Measurements from ENCODE around the gene ZDHHC7.

The ZDHHC7 gene

DNA sequence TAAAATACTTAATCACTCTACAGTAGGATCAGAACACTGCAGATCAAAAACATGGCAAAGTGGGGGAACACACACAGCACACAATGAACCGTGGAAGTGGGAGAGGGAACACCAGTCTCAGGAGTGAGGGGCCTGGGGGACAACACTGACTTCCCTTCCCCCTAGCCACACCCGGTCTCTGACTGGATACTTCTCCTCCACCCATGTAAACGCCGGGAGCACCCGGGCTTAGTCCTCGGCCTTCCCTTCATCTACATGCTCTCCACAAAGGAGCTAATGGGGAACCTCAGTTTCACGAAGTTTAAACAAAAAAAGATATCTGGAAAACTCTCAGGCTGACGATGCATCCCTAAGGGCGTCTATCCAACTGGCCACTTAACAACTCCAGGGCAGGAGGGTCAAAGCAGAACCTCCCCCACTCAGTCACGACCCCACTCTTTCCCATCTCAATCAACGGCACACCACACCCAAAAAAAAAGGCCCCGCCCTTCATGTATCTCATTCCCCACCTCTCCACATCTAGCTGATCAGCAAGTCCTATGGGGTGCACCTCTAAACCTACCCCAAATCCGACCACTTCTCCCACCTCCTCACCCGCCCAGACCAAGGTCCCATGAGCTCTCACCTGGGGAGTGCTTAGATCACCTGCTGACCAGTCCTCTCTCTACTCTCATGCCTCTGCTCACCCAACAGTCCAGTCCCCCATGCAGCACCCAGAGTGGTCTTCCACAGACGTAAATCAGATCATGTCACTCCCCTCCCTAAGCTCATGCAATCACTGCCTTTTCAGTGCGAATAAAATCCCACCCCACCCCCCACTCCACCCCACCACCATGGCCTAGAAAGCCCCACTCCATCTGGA, 7.4 kb downstream of the ZDHHC7 start:
- DNase-seq = no peak
- in situ Hi-C loops (cut with HindIII; ENCODE audit: low pct_ligation_motif_present, low pct_unique_long_range_greater_than_20kb, low sequenced_read_pairs) = no loop called here

DNA sequence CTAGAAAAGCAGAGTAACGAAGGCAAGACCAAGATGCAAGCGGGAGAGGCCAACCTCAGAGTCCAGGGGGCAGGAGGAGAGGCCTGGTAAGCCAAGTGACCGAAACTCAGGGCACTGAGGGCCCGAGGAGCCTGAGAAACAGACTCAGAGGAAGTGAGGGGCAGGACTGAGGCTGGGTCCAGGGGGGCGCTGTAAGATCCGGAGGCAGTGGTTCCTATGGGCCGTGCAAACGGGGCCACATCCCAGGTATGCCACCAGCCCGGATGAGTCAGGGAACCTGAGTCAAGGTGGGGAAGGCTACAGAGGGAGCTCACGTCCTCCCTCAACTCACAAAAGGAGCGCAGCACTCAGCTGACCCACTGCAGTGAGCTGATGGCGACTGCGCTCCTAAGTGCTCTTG, 8.3 kb downstream of the ZDHHC7 start:
- DNase-seq = peak; percentile 27
- in situ Hi-C loops (cut with HindIII; ENCODE audit: low pct_ligation_motif_present, low pct_unique_long_range_greater_than_20kb, low sequenced_read_pairs) = no loop called here

DNA sequence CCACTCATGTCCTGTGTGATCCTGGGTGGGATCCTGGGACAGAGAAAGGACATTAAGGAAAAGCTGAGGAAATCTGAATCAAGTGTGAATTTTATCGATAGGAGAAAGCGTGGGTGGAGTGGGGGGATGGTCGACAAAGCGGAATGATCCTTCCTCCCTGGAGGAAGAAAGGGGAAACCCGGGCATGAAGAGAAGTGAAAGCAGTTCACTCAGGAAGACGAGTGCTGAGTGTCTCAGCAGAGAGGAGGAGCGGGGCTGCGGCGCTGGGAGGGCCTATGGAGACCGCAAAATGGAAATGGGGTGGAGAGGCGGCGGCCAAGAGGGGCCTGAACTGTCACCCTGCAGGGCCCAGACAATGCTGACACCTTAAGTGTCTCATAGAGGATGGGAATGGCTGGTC, 8.7 kb downstream of the ZDHHC7 start:
- peak; percentile 67 for DNase-seq
- in situ Hi-C loops (cut with HindIII; ENCODE audit: low pct_ligation_motif_present, low pct_unique_long_range_greater_than_20kb, low sequenced_read_pairs) = no loop called here

DNA sequence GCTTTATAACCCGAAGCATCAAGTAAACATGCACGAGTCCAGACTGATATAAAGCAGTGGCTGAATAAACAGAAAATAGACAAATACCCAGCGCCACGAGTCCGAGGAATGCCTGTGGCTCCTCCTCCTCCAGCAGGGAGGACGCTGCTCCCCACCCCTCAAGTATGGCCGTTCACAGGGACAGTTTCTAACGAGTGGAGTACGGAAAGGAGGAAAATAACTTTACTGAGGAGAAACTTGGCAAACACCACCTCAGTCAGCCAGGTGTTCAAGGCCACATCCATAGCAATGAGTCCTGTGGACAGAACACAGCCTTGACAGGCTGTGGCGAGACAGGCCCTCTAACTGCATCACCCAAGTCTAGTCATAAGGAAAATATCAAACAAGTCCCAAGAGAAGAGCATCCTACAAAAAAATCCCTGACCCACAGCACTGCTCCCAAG, 9.2 kb downstream of the ZDHHC7 start:
- DNase-seq = peak; percentile 47
- in situ Hi-C loops (cut with HindIII; ENCODE audit: low pct_ligation_motif_present, low pct_unique_long_range_greater_than_20kb, low sequenced_read_pairs) = no loop called here

DNA sequence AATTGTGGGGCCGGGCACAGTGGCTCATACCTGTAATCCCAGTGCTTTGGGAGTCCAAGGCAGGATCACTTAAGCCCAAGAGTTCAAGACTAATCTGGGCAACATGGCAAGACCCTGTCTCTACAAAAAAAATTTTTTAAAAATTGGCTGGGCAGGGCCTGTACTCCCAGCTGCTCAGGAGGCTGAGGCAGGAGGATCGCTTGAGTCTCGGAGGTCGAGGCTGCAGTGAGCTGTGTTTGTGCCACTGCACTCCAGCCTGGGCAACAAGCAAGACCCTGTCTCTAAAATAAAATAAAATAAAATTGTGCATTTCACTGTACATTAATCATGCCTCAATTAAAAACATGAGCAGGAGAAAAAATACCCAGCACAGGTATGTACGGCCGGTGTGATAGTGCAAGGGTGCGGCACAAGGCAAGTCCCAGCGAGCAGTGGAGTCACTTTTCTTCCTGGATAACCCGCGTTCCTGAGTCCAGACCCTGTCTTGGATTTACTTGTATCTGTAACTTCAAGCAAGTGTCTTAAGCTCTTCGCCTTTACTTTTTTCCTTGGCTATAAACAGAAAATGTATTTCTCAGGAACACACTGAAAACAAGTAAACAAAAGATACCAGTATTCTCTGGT, 11.4 kb downstream of the ZDHHC7 start:
- in situ Hi-C loops (cut with HindIII; ENCODE audit: low pct_ligation_motif_present, low pct_unique_long_range_greater_than_20kb, low sequenced_read_pairs) = no loop called here
- DNase-seq = no peak

DNA sequence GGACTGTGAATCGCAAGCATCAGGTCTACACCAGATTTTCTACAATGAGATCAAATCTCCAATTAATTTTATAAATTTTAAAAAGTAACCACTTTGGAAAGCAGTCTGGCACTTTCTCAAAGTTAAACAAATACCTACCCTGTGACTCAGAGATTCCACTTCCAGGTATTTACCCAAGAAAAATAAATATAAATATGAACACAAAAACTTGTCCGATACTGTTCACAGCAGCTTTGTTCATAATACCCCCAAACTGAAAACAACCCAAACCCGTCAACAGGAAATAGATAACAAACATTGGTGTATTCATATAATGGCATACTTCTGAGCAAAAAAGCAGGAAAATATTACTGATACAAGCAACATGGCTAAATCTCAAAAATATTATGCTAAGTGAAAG, 12.1 kb downstream of the ZDHHC7 start:
- peak; percentile 38 for DNase-seq
- in situ Hi-C loops (cut with HindIII; ENCODE audit: low pct_ligation_motif_present, low pct_unique_long_range_greater_than_20kb, low sequenced_read_pairs) = no loop called here

DNA sequence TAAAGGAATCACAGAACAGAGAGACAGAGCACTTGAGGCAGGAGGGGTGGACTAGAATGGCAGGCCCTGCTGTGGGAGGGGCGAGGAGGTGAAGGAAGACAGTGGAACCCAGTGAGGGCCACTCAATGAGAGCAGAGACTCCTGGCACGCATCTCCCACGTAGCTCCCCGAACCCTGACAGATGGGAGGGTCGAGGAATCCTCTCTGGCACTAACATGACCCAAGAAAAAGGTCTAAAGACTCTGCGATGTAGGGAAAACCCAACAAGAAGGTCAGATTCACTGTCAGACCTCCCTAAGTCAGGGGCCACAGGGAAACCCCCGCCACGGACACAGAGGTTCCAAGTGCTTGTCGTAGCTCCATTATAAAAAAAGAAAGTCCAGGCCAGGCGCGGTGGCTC, 15.0 kb downstream of the ZDHHC7 start:
- no peak for DNase-seq
- in situ Hi-C loops (cut with HindIII; ENCODE audit: low pct_ligation_motif_present, low pct_unique_long_range_greater_than_20kb, low sequenced_read_pairs) = no loop called here

DNA sequence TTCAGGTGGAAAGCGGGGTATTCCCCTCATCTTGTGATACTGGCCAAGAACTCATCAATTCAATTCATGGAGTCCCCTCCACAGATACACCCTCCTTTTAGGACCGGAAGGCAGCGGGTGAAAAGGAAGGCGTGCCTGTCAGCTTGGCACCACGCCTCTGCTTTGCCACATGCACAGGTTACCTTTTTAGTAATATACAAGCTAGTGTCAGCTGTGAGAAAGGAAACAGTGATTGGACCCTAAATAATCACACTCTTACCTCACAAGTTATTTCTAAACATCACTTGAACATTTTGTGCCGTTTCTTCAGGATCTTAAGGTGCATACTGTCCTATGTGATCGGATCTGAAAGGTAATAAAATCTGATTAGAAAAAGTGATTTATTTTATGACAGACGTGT, 15.7 kb downstream of the ZDHHC7 start:
- no peak for DNase-seq
- in situ Hi-C loops (cut with HindIII; ENCODE audit: low pct_ligation_motif_present, low pct_unique_long_range_greater_than_20kb, low sequenced_read_pairs) = no loop called here

DNA sequence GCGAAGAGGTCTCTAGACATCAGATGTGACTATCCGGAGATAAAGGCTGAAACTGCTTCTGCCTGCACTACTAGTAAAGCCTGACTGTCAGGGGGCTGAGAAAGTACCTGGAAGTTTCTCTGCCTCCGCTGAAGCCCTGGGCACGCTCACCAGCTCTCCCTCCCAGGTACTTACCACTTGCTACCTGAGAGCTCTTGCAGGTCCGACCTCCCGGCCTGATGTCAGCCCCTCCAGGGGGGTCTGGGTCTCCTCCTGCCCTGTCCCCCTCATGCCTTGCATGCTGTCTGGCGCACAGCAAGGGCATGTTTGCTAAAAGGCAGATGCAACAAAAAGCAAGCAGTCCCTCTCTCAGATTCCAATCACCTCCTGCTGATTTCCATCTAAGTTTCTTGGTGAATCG, 17.4 kb downstream of the ZDHHC7 start:
- no peak for DNase-seq
- in situ Hi-C loops (cut with HindIII; ENCODE audit: low pct_ligation_motif_present, low pct_unique_long_range_greater_than_20kb, low sequenced_read_pairs) = no loop called here

DNA sequence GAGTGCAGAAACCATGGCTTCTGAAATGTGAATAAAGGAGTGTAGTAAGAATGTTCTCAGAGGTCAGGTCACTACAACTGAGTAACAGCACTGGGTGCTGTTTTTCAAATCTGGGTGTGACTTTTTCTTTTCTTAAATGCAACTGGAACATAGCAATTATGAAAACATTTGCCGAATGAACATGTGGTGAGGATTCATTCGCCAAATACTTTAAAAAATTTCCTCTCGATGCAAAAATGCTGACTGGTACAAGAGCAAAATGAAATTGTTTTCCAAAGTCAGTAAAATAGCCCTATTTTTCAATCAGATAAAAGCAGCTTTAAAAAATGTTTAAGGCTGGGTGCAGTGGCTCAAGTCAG, 18.6 kb downstream of the ZDHHC7 start:
- in situ Hi-C loops (cut with HindIII; ENCODE audit: low pct_ligation_motif_present, low pct_unique_long_range_greater_than_20kb, low sequenced_read_pairs) = no loop called here
- DNase-seq = no peak

DNA sequence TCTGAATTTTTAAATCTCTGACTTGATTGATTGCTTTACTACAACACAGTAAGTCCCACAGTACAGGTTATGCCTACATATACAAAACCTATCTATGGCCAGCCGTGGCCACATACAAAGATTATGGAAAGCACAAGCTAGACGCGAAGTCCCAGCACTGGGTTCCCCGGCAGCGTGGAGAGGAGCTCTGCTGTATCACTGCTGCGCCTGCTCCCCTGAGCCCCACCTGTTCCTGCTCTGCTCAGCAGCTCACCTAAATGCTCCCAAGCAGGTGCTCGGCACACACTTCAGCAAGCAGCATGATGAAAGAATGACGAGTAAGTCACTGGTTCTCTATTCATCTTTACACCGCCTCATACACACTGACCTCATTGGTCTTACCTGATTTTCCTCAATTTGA, 20.6 kb downstream of the ZDHHC7 start:
- DNase-seq = no peak
- in situ Hi-C loops (cut with HindIII; ENCODE audit: low pct_ligation_motif_present, low pct_unique_long_range_greater_than_20kb, low sequenced_read_pairs) = no loop called here

DNA sequence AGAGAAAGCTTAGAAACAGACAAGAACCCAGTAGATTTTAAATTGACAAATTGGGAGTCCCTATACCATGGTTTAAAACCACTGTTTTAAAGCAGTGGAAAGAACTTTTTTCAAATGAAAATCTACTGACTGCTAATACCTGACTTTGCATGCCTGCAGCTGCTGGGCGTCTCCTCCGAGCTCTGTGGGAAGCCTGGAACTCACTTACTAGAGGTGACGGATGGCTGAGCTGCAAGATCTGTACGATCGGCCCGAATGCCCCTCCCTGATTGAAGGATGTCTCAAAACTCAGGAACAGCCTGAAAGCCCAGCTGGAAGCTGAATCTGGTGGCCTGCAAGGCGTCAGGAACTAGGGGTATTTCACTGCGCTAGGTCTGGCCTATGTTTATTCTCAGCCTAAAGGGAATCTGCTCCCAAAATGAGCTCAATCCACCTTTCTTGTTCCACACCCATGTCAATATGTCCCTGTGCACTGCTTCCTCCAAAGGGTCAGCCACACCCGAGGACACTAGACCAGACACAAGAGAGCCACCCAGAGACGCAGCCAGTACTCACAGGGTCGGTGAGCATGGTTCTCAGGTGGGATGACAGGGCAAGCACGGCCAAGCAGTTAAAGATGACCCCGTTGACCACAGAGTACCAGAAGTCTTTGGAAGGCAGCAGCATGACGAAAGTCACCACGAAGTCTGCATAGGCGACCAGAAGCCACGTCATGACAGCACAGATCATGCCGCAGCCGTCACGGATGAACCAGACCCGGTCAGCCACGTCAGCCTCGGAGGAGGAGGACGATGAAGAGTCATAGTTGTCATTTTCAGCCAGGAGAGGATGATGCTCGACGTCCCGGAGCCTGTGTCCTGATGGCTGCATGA, 21.4 kb downstream of the ZDHHC7 start:
- in situ Hi-C loops (cut with HindIII; ENCODE audit: low pct_ligation_motif_present, low pct_unique_long_range_greater_than_20kb, low sequenced_read_pairs) = no loop called here
- DNase-seq = no peak

DNA sequence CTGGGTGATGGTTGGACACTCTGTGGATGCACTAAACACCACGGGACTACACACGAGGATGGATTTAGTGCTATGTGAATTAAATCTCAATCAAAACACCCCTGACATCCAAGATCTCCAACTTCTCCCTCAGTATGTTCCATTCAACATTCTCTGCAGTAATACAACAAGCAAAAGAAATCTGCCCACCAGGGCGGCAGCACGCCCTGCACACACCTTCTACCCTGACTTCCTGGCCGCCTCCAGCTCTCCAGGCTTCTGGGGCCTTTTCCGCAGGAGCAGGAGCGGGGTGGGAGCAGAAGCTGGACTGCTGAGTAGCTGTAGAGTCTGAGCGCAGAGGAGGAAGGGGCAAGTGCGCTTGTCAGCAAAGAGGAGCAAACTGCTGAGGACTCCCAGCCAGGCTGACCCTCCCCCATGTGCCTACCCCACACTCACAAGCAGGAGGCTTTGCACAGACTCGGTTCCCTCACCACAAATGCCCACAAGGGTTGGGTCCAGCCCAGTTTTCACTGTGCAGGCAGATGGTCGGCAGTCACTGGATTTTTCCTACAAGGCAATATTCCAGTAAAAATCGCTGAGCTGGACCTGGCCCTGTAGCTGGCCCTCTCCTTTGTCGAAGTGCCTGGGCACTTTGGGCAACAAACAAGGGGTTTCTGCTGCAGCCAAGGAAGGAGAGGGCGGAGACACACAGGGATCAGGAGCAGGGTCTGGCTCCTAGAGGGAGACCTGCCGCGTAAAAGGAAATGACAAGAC, 22.8 kb downstream of the ZDHHC7 start:
- in situ Hi-C loops (cut with HindIII; ENCODE audit: low pct_ligation_motif_present, low pct_unique_long_range_greater_than_20kb, low sequenced_read_pairs) = no loop called here

DNA sequence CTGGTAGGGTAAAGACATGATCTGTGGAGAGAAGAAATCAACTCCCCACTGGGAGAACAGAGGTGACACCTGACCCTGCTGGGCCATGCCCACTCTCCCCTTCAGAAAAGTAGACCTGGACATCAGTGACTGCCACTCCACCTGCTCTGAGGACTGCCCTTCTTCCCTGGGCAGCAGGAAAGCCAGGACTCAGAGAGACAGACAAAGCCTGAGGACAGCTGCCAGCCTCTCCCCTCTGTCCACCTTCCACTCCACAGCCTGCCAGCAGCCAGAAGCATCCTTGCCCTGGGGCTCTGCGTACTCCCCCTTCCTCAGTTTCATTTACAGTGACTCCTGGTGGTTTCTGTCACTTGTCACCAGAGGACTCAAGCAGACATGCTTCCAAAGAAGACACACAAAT, 24.5 kb downstream of the ZDHHC7 start:
- no peak for DNase-seq
- in situ Hi-C loops (cut with HindIII; ENCODE audit: low pct_ligation_motif_present, low pct_unique_long_range_greater_than_20kb, low sequenced_read_pairs) = no loop called here

More for the DNA sequence above, 22.8 kb downstream of the ZDHHC7 start:
- no peak for DNase-seq

DNA sequence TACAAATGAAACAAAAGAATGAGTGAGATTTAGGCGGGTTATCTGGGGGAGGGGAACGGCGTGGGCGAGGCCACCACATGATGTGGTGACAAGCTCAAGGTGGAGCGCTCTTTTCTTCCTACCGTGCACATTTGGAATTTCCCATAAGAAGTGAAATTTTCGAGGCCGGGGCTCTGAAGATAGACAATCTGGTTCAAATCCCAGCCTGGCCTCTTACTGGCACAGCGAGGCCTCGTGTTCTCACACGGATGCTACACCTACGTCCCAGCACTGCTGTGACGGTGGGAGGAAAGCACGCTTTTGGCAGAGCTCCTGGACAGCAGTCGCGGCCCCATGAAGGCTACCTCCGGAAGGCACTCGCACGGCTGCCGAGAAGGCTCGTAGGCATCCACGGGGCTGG, 25.2 kb downstream of the ZDHHC7 start:
- DNase-seq = no peak
- in situ Hi-C loops (cut with HindIII; ENCODE audit: low pct_ligation_motif_present, low pct_unique_long_range_greater_than_20kb, low sequenced_read_pairs) = no loop called here

DNA sequence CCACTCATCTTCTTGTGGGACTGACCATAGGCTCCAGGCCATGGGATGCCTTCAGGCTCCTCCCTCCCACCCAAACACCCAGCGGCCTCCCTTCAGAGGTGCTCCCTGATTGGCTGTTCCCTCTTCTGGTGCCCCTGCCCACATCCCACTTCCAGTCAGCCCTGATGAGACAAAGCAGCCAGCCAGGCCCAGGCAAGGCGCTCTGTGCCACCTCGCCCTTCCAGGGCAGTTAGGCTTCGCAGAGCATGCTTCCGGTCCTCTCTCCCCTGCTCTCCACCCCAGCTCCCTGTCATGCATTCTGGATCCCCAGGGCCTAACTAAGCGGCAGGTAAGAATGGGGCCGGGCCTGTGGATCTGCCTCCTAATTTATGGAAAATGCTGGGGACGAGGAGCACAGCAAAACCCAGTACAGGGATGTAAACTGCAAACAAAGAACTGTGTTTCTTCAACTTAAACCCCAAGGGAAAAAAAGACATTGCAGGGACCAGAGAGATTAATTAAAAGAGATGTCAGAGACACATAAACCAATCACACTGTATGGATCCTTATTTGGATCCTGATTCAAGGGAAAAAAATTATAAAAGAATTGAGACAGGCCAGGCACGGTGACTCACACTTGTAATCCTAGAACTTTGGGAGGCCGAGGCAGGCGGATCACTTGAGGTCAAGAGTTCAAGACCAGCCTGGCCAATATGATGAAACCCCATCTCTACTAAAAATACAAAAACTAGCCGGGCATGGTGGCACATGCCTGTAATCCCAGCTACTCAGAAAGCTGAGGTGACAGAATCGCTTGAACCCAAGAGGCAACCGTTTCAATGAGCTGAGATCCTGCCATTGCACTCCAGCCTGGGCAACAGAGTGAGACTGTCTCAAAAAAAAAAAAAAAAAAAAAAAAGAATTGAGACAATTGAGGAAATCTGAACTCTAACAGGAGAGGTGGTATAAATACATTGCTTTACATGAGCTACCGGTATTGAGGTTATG, 26.0 kb downstream of the ZDHHC7 start:
- DNase-seq = no peak
- in situ Hi-C loops (cut with HindIII; ENCODE audit: low pct_ligation_motif_present, low pct_unique_long_range_greater_than_20kb, low sequenced_read_pairs) = no loop called here

DNA sequence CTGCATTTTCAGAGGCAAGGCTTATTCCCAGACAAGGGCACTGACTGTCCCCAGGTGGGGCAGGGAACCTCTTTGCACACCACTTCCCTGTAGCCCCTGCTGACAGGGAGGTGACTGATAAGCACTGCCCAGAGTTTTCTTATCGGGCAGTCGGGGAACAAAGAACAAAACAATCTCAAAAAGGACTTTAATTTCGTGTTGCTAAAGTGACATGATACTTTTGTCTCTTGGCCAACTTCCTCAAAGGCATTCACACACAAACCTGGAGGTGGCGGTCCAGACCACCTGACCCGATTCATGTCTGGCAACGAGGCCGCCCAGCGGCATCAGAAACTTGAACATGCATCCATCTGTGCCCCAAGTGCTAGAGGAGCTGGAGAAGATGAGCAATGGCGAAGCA, 28.9 kb downstream of the ZDHHC7 start:
- in situ Hi-C loops (cut with HindIII; ENCODE audit: low pct_ligation_motif_present, low pct_unique_long_range_greater_than_20kb, low sequenced_read_pairs) = no loop called here
- no peak for DNase-seq

DNA sequence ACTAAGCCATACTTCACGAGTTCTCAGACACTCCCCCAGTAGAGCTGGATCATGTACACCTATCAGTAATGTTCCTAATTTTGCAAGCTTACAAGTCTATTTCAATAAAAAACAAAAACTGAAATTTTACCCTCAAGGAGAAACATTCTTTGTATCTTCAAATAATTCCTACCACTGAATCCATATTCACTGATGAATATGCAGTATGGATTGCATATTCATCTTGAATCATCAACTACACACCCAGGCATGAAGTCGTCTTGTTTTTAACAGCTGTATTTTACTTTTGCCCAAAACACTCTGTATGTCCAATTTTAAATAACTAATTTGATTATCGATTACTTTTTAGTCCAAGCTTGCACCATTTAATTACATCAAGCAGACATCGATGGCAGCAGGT, 31.8 kb downstream of the ZDHHC7 start:
- no peak for DNase-seq
- in situ Hi-C loops (cut with HindIII; ENCODE audit: low pct_ligation_motif_present, low pct_unique_long_range_greater_than_20kb, low sequenced_read_pairs) = no loop called here
